GM18861 (cell line): ENCODE measurements around the gene MUCL3.
"Not testable (repeated sequence)": the region's sequence is repeated elsewhere in the genome, so short reads cannot be mapped to it uniquely, and the experiment has no call there.

Experiments used
- ATAC-seq: cut with Tn5 transposase; IDR thresholded peaks from one replicate; pipeline ENCODE4 v1.9.1; 2021; ENCODE audit not compliant: unreplicated experiment

Gene MUCL3

DNA sequence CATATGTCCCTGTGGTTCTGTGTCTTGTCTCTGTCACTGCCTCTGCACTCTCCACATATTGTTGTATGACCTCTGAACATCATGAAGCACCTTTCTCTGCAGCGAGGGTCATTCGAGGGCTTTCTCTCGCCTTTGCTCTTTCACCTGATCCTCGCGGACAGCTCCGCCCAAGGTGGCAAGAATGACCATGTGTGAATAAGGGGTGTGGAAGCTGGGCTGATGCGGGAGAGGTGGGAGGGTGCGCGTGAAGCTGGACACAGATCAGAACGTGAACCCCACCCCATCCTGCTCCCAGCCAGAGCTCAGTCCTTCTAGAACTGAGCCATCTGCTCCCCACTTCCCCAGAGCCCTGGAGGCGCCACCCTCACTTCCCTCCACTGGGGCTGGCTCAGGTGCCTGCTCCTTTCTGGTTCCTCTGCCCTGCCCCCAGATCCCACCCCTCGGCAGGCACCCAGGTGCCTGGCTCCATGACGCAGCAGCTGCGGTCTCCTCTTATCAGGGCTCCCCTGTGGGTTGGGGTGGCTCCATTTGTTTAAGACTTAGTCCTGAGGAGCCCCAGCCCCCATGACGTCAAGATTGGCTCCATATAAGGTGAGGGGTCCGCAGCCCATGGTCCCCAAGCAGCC is at the start of gene MUCL3:
Gene MUCL3 (plus strand): TSS at position 613 of the 626 bp plus-strand sequence. CDS start 27 bp downstream, outside the sequence.
- no peak for ATAC-seq

- no peak for ATAC-seq
Observed at GRCh38 chr6:30891450-30891723, 49.4 kb upstream of the MUCL3 start.

- no peak for ATAC-seq
Observed at GRCh38 chr6:30891816-30892538, 48.8 kb upstream of the MUCL3 start.

DNA sequence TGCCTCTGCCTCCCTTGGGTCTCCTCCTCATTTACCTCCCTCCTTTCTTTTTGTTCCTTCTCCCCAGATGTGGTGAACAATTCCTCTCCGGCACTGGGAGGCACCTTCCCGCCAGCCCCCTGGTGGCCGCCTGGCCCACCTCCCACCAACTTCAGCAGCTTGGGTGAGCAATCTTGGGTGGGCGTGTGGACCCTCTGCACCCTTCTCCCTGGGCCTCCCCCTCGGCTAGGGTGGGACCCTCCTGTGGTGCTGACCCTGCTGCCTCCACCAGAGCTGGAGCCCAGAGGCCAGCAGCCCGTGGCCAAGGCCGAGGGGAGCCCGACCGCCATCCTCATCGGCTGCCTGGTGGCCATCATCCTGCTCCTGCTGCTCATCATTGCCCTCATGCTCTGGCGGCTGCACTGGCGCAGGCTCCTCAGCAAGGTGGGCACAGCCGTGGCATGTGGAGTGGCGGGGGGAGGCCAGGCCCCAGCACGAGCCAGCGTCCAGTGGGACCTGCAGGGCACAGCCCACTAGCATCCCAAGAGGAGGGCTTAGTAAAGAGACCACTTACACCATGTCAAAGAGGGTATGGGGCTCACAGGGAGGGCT is 47.7 kb upstream of the MUCL3 start:
- no peak for ATAC-seq

DNA sequence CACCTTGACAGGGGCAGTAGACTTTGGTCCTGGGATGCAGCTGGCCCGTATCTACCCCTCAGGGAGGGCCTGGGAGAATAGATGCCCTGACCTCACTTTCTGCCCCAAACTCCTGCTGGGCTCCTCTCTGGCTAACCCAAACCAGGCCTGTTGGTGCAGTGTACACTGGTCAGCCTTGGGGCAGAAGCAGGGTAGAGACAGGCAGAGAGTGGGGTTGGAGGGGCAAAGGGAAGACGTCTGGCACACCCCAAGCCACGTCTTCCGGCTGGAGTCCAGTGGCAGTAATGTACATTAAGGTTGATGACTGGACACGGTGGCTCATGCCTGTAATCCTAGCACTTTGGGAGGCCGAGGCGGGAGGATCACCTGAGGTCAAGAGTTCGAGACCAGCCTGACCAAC is 47.1 kb upstream of the MUCL3 start:
- ATAC-seq: no peak

GRCh38 chr6:30894381-30894780 is 46.4 kb upstream of the MUCL3 start:
- ATAC-seq: no peak

DNA sequence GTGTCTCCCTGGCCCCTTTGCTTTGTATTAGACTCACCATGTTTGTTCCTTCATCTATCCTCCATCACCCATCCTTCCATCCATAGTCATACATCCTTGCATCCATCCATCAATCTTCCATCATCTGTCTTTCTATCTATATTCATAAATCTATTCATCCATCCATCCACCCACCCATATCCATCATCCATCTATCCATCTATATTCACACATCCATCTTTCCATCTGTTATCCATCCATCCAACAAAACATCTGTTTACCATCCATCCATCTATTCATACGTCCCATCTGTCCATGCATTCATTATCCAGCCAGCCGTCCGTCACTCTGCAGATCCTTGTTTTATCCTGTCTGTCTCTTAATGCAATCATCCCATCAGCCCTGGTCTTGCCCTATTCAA is 45.8 kb upstream of the MUCL3 start:
- no peak for ATAC-seq

- ATAC-seq: no peak
Observed at GRCh38 chr6:30895343-30895742, 45.4 kb upstream of the MUCL3 start.

DNA sequence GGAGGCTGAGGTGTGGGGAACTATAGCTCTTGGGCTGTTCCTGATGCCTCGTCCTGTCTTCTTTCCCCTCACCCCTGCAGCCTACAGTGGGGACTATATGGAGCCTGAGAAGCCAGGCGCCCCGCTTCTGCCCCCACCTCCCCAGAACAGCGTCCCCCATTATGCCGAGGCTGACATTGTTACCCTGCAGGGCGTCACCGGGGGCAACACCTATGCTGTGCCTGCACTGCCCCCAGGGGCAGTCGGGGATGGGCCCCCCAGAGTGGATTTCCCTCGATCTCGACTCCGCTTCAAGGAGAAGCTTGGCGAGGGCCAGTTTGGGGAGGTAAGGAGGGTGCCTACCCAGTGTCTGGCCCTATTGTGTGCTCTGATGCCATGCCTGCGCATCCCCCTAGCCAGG is 44.2 kb upstream of the MUCL3 start:
- ATAC-seq: no peak

DNA sequence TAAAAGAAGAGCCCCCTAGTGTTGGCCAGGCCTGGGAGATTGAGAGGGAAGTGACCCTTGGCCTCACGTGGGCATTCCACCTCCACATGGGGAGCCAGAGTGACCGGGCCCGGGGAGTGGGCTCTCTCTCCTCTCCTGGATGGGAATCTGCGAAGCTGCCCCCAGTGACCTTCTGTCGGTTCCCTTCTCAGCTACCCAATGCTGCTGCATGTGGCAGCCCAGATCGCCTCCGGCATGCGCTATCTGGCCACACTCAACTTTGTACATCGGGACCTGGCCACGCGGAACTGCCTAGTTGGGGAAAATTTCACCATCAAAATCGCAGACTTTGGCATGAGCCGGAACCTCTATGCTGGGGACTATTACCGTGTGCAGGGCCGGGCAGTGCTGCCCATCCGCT is 42.9 kb upstream of the MUCL3 start:
- no peak for ATAC-seq

GRCh38 chr6:30898750-30899360 is 41.9 kb upstream of the MUCL3 start:
- no peak for ATAC-seq

DNA sequence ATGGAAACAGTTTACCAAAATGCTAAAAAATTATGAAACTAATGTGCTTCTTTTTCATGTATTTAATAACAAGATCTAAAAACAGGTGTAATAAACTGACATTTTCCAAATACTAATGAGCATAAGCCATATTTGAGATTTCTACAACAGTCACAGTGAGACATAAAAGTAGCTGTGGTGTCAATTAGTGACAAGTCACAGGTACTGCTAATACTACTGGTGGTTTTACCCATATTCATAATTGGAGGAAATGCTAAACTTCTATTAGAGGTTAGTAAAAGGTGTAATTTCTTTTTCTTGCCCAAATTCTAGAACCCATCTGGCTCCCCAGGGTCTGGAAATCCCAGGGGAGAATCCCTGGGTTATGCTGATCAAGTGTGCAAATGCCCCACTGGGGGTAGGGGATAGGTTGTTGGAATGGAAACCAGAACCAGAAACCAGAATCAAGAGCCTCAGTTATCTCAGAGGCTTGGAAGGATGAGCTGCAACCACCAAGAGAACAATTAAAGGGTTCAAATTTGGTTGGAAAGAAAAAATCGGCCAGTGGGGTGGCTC is 39.8 kb upstream of the MUCL3 start:
- no peak for ATAC-seq

DNA sequence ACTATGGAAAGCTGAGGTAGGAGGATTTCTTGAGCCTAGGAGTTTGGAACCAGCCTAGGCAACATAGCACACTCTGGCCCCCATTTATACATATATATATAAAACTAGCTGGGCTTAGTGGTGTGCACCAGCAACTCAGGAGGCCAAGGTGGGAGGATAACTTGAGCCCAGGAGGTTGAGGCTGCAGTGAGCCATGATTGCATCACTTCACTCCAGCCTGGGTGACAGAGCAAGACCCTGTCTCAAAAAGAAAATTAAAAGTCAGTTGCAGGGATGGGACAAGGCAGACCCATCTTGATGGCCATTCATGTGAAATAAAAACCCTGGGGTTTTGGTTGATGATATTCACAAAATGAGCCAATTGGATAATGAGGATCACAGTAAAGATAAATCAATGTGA is 39.3 kb upstream of the MUCL3 start:
- ATAC-seq: no peak

- not testable (repeated sequence) for ATAC-seq
Observed at GRCh38 chr6:30902196-30902595, 38.6 kb upstream of the MUCL3 start.

DNA sequence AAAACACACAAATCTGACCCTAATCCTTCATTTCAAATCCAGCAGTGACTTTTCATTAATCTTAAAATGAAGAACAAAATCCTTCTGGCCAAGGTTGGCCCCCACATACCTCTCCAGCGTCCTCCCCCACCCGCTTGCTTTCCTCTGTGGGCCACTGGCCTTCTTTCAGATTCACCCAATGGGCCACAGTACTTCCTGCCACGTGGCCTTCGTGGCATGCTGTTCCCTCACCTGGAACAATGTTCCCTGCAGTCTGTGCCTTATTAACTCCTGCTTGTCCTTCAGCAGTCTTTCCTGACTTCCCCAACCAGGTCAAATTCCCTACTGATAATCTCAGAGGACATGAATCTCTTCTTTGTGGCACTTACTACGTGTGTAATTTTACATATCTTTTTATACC is 38.1 kb upstream of the MUCL3 start:
- no peak for ATAC-seq

DNA sequence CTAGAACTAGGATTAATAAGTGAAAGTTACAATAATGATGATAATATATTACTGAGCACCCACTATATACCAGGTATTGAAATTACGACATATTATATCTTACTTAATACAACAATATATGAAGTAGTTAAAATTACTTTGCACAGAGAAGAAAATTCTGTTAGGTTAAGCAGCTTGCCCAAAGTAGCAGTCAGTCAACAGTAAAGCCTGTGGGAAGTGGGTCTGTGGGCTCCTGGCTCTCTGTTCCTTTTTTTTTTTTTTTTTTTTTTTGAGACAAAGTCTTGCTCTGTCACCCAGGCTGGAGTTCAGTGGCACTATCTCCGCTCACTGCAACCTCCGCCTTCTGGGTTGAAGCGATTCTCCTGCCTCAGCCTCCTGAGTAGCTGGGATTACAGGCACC is 37.5 kb upstream of the MUCL3 start:
- no peak for ATAC-seq

DNA sequence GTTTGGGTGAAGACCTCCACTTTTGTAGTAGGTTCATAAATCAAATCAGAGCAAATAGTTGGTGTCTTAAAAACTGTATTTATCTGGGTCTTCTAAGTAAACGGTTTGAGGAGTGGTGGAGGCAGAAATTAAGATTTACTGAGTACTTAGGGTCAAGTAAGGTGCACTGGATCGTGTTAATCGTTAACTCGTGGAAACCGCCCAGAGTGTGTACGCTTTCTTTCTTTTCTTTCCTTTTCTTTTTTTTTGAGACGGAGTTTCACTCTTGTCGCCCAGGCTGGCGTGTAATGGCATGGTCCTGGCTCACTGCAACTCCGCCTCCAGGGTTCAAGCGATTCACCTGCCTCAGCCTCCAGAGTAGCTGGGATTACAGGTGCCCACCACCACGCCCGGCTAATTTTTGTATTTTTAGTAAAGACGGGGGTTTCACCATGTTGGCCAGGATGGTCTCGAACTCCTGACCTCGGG is 33.4 kb upstream of the MUCL3 start:
- ATAC-seq: not testable (repeated sequence)

DNA sequence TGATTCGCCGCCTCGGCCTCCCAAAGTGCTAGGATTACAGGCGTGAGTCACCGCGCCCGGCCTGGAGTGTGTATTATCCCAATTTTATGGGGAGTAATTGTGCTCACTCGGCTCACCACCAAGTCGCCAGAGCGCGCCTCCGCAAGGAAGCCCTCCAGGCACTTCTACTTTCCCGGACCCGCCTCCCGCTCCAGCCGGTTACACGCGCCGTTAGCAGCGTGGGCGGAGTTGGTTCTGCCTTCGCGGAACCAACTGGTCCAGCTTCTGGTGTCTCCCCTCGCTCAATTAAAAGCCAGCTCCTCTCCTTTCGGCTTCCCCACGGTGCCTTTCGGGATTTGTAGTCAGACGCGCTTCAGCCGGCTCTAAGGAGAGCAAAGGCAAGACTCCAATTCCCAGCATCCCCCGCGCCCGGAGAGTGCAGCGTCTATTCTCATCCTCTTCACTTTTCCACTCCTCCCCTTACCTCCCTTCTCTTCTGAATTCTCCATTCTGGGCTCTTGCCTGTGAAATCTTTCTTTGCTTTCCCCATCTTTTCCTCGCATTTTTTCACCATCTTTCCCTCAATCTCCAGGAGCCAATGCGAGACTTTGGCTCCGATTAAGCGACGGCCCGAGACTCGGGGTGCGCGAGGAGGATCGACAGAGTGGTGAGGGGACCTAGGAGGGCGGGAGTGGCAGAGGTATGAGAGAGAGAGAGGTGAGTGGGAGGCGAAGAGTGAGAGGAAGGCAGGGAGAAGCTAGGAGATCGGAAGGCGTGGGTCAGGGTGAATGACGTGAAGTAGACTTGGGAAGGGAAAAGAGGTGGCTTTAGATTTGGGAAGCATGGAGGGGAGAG is 32.8 kb upstream of the MUCL3 start, which contains the start of gene GTF2H4:
Gene GTF2H4 (plus strand): TSS at position 450 of the 834 bp plus-strand sequence.
- peak; percentile 92 for ATAC-seq

DNA sequence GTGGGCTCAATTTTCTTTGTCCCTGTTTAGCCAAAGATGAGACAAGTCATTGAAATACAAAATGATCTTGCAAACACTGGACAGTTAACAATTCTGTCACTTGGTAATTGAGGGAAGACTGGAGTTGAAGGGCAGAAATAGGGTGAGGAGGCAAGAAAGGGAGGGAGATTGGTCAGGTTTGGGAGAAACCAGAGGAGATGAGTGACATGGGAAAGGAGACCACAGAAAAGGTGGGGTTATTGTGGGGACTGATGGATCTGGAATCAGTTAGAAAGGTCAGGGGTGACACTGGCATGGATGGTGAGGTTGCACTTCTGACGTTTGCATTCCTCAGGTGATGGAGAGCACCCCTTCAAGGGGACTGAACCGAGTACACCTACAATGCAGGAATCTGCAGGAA is 32.1 kb upstream of the MUCL3 start:
- no peak for ATAC-seq

- ATAC-seq: not testable (repeated sequence)
Observed at GRCh38 chr6:30910473-30910872, 30.3 kb upstream of the MUCL3 start.
